H1 (cell line): Measurements from ENCODE around the gene RNF31. TPM values are rescaled to one million over a fixed set of nuclear protein-coding genes. Genes with fewer than 3 reads are reported as not detected.

Experiments
- BCL11A ChIP-seq, 2 experiments: IDR thresholded peaks; one replicate each; pipeline ENCODE4 v1.6.1; 2011; ENCODE audit warnings: low read depth in 2 of 2, low read length in 2 of 2, mild to moderate bottlenecking in 2 of 2
- CTBP2 ChIP-seq: IDR thresholded peaks from 2 replicates; pipeline ENCODE4 v1.7.0; 2011; ENCODE audit warnings: borderline replicate concordance, mild to moderate bottlenecking, moderate library complexity, mixed read lengths, low read length; ENCODE audit not compliant: insufficient read depth, insufficient read length
- POLR2A ChIP-seq, 2 experiments: IDR thresholded peaks; 1 replicate in 1 of 2; 2 replicates in 1 of 2; pipeline ENCODE4 v1.6.1; 2011; ENCODE audit warnings: low read depth in 2 of 2, low read length in 2 of 2, mild to moderate bottlenecking in 2 of 2; ENCODE audit errors: control extremely low read depth in 1 of 2
- SIN3A ChIP-seq, 2 experiments: IDR thresholded peaks in 1 of 2; conservative IDR thresholded peaks in 1 of 2; 2 replicates each; pipeline ENCODE4 v1.6.1; 2011 to 2012; ENCODE audit warnings: low read length in 2 of 2, improper control_type of control experiment in 1 of 2, low read depth in 1 of 2, mild to moderate bottlenecking in 1 of 2
- polyA plus RNA-seq, 7 experiments: library from polyadenylated mRNA; depleted of rRNA in 3 of 7; stranded (reverse) in 5 of 7; unstranded in 2 of 7; fragments of >200 nt in 5 of 7; fragments of 200-250 nt in 2 of 7; gene quantifications; 1 replicate in 5 of 7; 2 replicates in 1 of 7; 4 replicates in 1 of 7; pipeline versions ENCODE4 v1.2.1 to v1.2.3, GENCODE V29; 2011 to 2013; ENCODE audit warnings: missing spikeins in 2 of 7, mixed read lengths in 2 of 7
- total RNA-seq: library from RNA; stranded (reverse); fragmentation: NEBNext Ultra II Directional; extraction: Animal tissue kit (Norgen Biotek cat#: 25700); gene quantifications from 2 replicates; pipeline ENCODE4 v1.2.1, GENCODE V29; 2021

The RNF31 gene
- total and polyA plus RNA-seq, 2 of the 8 experiments (the other 6 are each of a cell fraction or from before 2014, with no cell fraction given), result 17.5 to 72.0 TPM

GRCh38 chr14:24143511-24143910 is 3.8 kb upstream of the RNF31 start (continued):
- no peak for TF ChIP-seq CTBP2
- no peak for TF ChIP-seq BCL11A (IDR thresholded peaks at IDR 0.05; ENCODE audit: low read depth in 2 of 2, low read length in 2 of 2)
- TF ChIP-seq SIN3A (conservative IDR thresholded peaks at IDR 0.05 in 1 of 2, IDR thresholded peaks at IDR 0.05 in 1 of 2; ENCODE audit: low read depth in 1 of 2, low read length in 2 of 2), result no peak
- no peak for TF ChIP-seq POLR2A (IDR thresholded peaks at IDR 0.05; ENCODE audit: control extremely low read depth in 1 of 2, low read depth in 2 of 2, low read length in 2 of 2)
